OCI-LY3 (cell line): ENCODE results near the gene CASP8.

Source experiments
- H2AFZ ChIP-seq: fragments of 200-600, 300-600 bp; shearing (Covaris generic); 2 replicates; pipeline ENCODE4 v1.6.0; 2014; ENCODE audit warnings: antibody characterized with exemption, low read depth, low read length
- H3K27ac ChIP-seq: fragments of 200-600, 300-600 bp; sonication (generic); 2 replicates; pipeline ENCODE4 v1.5.1; 2014; ENCODE audit warnings: mild to moderate bottlenecking, low read length, moderate library complexity, mixed read lengths
- H3K27me3 ChIP-seq: fragments of 200-600, 300-600 bp; sonication (generic); 2 replicates; pipeline ENCODE4 v1.6.1; 2014; ENCODE audit warnings: low read depth, low read length, mixed read lengths
- H3K36me3 ChIP-seq: fragments of 200-600, 300-600 bp; sonication (generic); replicated peaks from 2 replicates; pipeline ENCODE3; 2014; ENCODE audit warnings: low read depth, low read length, mixed read lengths
- H3K4me1 ChIP-seq: fragments of 300-600, 200-600 bp; sonication (generic); 2 replicates; pipeline ENCODE4 v1.6.1; 2014; ENCODE audit warnings: low read length, mixed read lengths
- H3K4me2 ChIP-seq: fragments of 200-600, 300-600 bp; sonication (generic); 2 replicates; pipeline ENCODE4 v1.6.1; 2014; ENCODE audit warnings: low read length, mixed read lengths
- H3K4me3 ChIP-seq: fragments of 300-600, 200-600 bp; sonication (generic); 2 replicates; pipeline ENCODE4 v1.5.1; 2014; ENCODE audit warnings: antibody characterized with exemption, mild to moderate bottlenecking, low read length, moderate library complexity
- H3K79me2 ChIP-seq: fragments of 300-600, 200-600 bp; shearing (Covaris generic); 2 replicates; pipeline ENCODE4 v1.6.1; 2014; ENCODE audit warnings: mild to moderate bottlenecking, low read length, mixed read lengths
- H3K9ac ChIP-seq: fragments of 300-600, 200-600 bp; shearing (Covaris generic); 2 replicates; pipeline ENCODE4 v1.6.0; 2014; ENCODE audit warnings: mild to moderate bottlenecking, low read length, moderate library complexity
- H3K9me3 ChIP-seq: fragments of 200-600, 300-600 bp; shearing (Covaris generic); 2 replicates; pipeline ENCODE4 v1.6.1; 2014; ENCODE audit warnings: low read length, mixed read lengths; ENCODE audit not compliant: insufficient read depth
- H4K20me1 ChIP-seq: fragments of 200-600, 300-600 bp; sonication (generic); 2 replicates; pipeline ENCODE4 v1.6.1; 2016; ENCODE audit warnings: low read length, mixed read lengths; ENCODE audit not compliant: insufficient read depth
- EZH2phosphoT487 ChIP-seq: fragments of 200-600 bp; shearing (Covaris generic); IDR thresholded peaks from 2 replicates; pipeline ENCODE4 v1.6.1; 2018; ENCODE audit warnings: antibody characterized with exemption, mixed run types, low read depth
- TF ChIP-seq, protein P1 (sequence below): fragments of 200-600, 300-600 bp; sonication (generic); IDR thresholded peaks from 2 replicates; pipeline ENCODE4 v1.5.1; 2014; ENCODE audit warnings: antibody characterized with exemption, low read length, low read depth

Gene CASP8

DNA sequence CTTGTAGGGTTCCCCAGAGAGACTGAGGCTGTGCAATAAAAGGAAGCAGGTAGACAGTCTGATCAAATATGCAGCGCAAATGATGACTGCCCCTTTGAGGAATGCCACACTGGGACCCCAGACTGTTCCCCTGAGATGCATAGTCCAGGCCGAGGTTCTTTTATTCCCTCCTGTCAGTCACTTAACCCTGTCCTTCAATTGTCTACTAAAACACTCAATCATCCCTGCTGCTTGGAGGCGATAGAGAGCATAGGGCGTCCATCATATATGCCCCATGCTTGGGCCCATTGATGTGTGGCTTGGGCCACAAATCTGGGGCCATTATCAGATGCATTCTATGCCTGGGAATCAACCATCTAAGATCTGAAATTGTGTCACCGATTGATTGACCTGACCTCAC lies 15.5 kb upstream of the CASP8 start:
- H3K9me3 ChIP-seq = no peaks in the 10 kb centered on the region
- H3K79me2 ChIP-seq = peaks cover 21% of the 10 kb centered on the region
- no peak overlapping the region for H3K4me3 ChIP-seq
- no peak overlapping the region for H2AFZ ChIP-seq
- TF ChIP-seq, protein P1, sequence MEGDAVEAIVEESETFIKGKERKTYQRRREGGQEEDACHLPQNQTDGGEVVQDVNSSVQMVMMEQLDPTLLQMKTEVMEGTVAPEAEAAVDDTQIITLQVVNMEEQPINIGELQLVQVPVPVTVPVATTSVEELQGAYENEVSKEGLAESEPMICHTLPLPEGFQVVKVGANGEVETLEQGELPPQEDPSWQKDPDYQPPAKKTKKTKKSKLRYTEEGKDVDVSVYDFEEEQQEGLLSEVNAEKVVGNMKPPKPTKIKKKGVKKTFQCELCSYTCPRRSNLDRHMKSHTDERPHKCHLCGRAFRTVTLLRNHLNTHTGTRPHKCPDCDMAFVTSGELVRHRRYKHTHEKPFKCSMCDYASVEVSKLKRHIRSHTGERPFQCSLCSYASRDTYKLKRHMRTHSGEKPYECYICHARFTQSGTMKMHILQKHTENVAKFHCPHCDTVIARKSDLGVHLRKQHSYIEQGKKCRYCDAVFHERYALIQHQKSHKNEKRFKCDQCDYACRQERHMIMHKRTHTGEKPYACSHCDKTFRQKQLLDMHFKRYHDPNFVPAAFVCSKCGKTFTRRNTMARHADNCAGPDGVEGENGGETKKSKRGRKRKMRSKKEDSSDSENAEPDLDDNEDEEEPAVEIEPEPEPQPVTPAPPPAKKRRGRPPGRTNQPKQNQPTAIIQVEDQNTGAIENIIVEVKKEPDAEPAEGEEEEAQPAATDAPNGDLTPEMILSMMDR = peak; percentile 21; the same call in 1 of the 2 replicates
- TF ChIP-seq EZH2phosphoT487 = no peak
- H3K4me1 ChIP-seq = peaks cover 45% of the 10 kb centered on the region
- H3K27me3 ChIP-seq = no peaks in the 10 kb centered on the region
- H3K9ac ChIP-seq = no peak overlapping the region
- H3K36me3 ChIP-seq = peaks cover 24% of the 10 kb centered on the region
- 0 out of 2 replicates have a peak, but pooled peaks cover 2% of the 10 kb centered on the region for H4K20me1 ChIP-seq
- H3K27ac ChIP-seq = no peak overlapping the region
- peak overlapping the region; percentile 25; the same call in 1 of the 2 replicates for H3K4me2 ChIP-seq

DNA sequence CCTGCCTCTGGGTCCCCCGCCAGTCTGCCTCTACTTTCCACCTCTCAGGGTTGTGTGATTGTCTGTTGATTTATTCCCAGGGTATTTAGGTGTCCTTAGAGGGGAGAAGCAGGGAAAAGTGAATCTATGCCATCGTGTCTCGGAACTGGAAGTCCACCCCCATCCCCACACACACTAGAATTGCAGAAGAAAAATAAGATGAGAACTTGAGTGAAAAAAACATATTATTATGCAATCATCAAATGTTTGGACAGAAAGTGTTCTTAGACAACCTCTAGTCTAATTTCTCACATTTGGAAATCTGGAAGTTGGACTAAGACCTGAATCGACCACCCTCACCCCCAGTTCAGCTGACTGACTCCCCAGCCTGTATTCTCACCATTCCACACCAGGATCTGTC lies 14.1 kb upstream of the CASP8 start:
- H3K9ac ChIP-seq = no peak overlapping the region
- H3K4me3 ChIP-seq = no peak overlapping the region
- H3K9me3 ChIP-seq = no peaks in the 10 kb centered on the region
- no peak overlapping the region for H3K27ac ChIP-seq
- peaks cover 19% of the 10 kb centered on the region for H3K36me3 ChIP-seq
- no peaks in the 10 kb centered on the region for H3K27me3 ChIP-seq
- peaks cover 60% of the 10 kb centered on the region for H3K4me1 ChIP-seq
- H3K4me2 ChIP-seq = no peak overlapping the region
- H2AFZ ChIP-seq = no peak overlapping the region
- peaks cover 26% of the 10 kb centered on the region for H3K79me2 ChIP-seq
- no peaks in the 10 kb centered on the region for H4K20me1 ChIP-seq
- TF ChIP-seq, protein P1 = no peak
- no peak for TF ChIP-seq EZH2phosphoT487

DNA sequence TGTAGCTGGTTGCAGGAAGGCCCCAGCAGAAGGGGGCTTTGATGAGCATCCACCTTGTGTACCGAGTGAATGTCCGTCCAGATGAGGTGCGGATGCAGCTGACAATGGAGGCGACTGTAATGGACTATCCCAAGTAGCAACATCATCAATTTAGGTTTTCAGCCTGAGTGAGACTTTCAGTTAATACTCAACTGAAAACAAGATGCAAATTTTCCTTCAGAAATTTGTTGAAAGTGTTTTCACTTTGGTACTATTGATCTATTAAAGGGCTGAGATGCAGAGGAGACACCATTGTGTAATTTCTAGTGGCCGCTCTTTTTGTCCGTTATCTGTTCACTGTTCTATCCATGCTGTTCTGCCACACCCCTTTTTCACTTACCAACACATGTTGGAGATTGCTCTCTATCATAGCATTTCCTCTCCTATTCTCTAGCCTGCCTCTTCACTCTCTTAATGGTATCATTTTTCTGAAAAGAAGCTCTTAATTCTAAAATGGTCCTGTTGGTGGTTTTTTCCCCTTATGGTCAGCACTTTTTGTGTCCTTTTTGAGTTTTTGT lies 12.0 kb upstream of the CASP8 start:
- TF ChIP-seq, protein P1 = no peak
- no peak for TF ChIP-seq EZH2phosphoT487
- Histone ChIP-seq H3K36me3 (peaks cover 17% of the 10 kb centered on the region), H3K4me1 (peaks cover 74% of the 10 kb centered on the region), H3K27ac (peak overlapping the region; percentile 52), H3K4me3 (peak overlapping the region; percentile 52), H2AFZ (no peak overlapping the region), H3K4me2 (peak overlapping the region; percentile 74), H3K9ac (peak overlapping the region; percentile 19), H3K27me3 (no peaks in the 10 kb centered on the region), H3K79me2 (peaks cover 34% of the 10 kb centered on the region), H4K20me1 (no peaks in the 10 kb centered on the region), H3K9me3 (0 out of 2 replicates have a peak, but pooled peaks cover 4% of the 10 kb centered on the region)

DNA sequence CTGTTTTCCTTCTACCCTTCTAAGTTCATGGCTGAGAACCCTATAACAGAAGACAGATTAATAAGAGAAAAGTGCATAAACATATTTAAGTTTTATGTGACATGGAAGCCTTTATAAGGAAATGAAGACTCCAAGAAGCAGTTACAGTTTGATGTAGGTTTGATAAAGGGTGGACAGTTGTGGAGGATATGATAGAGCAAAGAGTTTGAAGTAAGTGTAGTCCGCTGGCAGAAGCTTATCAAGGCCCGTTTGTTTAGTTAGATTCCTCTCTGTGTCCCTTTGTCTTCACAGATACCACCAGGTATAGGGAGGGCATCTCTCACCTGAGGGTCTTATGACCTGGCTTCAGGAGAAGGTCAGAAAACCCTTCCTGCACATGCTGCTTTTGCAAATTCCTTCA lies 10.4 kb upstream of the CASP8 start:
- peaks cover 30% of the 10 kb centered on the region for H3K36me3 ChIP-seq
- no peak overlapping the region for H3K4me3 ChIP-seq
- no peaks in the 10 kb centered on the region for H4K20me1 ChIP-seq
- peak overlapping the region; percentile 75 for H3K27ac ChIP-seq
- H3K4me1 ChIP-seq = peaks cover 80% of the 10 kb centered on the region
- TF ChIP-seq, protein P1 = no peak
- TF ChIP-seq EZH2phosphoT487 = no peak
- H3K9me3 ChIP-seq = 0 out of 2 replicates have a peak, but pooled peaks cover 4% of the 10 kb centered on the region
- no peak overlapping the region for H2AFZ ChIP-seq
- no peak overlapping the region for H3K4me2 ChIP-seq
- H3K79me2 ChIP-seq = peaks cover 41% of the 10 kb centered on the region
- no peaks in the 10 kb centered on the region for H3K27me3 ChIP-seq
- no peak overlapping the region for H3K9ac ChIP-seq
